Vagina (tissue), 2 donors: ENCODE measurements around the gene ZNF195.
"Not testable (repeated sequence)": the region's sequence is repeated elsewhere in the genome, so short reads cannot be mapped to it uniquely, and the experiment has no call there.

Experiments used
- POLR2A ChIP-seq, 2 donors: fragments of 450-650 bp; IDR thresholded peaks; one replicate each; pipeline ENCODE4 v1.6.1; 2017; ENCODE audit warnings: antibody characterized with exemption in 2 of 2, mild to moderate bottlenecking in 2 of 2, moderate library complexity in 2 of 2
- POLR2AphosphoS5 ChIP-seq, 2 donors: sonication (generic); formaldehyde crosslinking; IDR thresholded peaks; one replicate each; pipeline ENCODE4 v1.9.0; 2017; ENCODE audit warnings: antibody characterized with exemption in 2 of 2, mild to moderate bottlenecking in 2 of 2, low read depth in 1 of 2; ENCODE audit not compliant: insufficient read depth in 1 of 2
- TF ChIP-seq, protein P1 (sequence below), 3 experiments: fragments of 450-650 bp in 2 of 3; fragments of 200-600 bp in 1 of 3; sonication (generic) in 1 of 3; IDR thresholded peaks; one replicate each; pipeline ENCODE4 v1.5.1; 2017 to 2019; ENCODE audit warnings: antibody characterized with exemption in 3 of 3, mild to moderate bottlenecking in 2 of 3, moderate library complexity in 2 of 3

DNA sequence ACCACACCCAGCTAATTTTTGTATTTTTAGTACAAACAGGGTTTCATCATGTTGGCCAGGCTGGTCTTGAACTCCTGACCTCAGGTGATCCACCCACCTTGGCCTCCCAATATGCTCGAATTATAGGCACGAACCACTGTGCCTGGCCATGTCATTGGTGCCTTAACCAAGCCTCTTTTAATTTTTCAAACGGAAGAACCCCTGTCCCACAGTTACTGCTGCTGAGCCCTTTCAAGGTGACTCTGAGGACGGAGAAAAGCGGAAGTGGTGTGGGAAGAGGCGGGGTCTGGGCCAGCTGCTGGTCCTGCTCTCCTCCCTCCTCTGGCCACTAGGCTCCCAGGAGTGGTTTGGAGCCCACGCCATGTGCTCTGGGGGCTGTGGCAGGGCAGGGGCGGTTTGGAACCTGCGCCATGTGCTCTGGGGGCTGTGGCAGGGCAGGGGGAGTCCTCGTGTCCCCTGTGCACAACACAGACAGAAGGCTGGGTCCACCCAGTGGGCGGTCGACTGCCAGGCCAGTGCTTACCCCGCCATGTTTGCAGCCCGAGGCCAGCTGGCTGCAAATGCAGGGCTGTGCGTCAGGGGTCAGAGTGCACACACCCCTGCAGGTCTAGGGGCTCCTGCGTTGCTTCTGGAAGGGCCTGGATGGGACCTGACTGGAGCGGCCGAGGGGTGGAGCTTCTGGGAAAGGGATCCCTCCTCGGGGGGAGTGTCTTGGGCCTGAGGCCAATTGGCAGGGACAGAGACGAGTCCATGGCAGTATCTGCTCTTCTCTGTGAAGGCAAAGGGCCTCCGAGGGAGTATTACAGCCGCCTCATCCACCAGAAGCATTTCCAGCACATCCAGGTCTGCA, 25.4 kb upstream of the ZNF195 start:
- TF ChIP-seq, protein P1, sequence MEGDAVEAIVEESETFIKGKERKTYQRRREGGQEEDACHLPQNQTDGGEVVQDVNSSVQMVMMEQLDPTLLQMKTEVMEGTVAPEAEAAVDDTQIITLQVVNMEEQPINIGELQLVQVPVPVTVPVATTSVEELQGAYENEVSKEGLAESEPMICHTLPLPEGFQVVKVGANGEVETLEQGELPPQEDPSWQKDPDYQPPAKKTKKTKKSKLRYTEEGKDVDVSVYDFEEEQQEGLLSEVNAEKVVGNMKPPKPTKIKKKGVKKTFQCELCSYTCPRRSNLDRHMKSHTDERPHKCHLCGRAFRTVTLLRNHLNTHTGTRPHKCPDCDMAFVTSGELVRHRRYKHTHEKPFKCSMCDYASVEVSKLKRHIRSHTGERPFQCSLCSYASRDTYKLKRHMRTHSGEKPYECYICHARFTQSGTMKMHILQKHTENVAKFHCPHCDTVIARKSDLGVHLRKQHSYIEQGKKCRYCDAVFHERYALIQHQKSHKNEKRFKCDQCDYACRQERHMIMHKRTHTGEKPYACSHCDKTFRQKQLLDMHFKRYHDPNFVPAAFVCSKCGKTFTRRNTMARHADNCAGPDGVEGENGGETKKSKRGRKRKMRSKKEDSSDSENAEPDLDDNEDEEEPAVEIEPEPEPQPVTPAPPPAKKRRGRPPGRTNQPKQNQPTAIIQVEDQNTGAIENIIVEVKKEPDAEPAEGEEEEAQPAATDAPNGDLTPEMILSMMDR (IDR thresholded peaks at IDR 0.05) = not testable (repeated sequence)
- not testable (repeated sequence) for TF ChIP-seq POLR2A (IDR thresholded peaks at IDR 0.05); POLR2AphosphoS5 (IDR thresholded peaks at IDR 0.05; ENCODE audit: insufficient read depth in 1 of 2, low read depth in 1 of 2)
